Measurements from ENCODE around the gene SUPT7L.
A peak's percentile ranks its signal among the peaks of the same experiment; 100 is the strongest.
"Not testable (repeated sequence)": the region's sequence is repeated elsewhere in the genome, so short reads cannot be mapped to it uniquely, and the experiment has no call there.

The SUPT7L gene

DNA sequence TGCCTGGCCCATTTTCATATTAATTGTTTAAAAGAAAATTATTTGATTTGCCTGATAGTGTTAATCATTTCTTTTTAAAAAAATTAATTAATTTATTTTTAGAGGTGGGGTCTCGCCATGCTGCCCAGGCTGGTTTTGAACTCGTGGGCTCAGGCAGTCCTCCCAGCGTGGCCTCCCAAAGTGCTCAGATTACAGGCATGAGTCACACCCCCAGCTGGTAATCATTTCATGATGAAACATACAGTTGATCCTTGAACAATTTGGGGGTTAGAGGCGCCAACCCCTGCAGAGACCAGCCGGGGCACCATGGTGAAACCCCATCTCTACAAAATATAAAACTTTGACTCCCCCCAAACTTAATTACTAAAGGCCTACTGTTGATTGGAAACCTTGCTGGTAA is 26.6 kb downstream of the SUPT7L start:
- peak; percentile 38 for DNase-seq (ENCODE audit: low spot score)

GRCh38 chr2:27634291-27634690 is 29.1 kb downstream of the SUPT7L start:
- no peak for DNase-seq (ENCODE audit: low spot score)

- not testable (repeated sequence) for DNase-seq (ENCODE audit: low spot score)
Observed at GRCh38 chr2:27630257-27630656, 33.2 kb downstream of the SUPT7L start.

- peak; percentile 97 for DNase-seq (ENCODE audit: low spot score)
Observed at GRCh38 chr2:27628767-27629709, 34.4 kb downstream of the SUPT7L start, which contains the start of the genes CCDC121 and GPN1. Gene CCDC121 (minus strand): TSS chr2:27629012. CDS start chr2:27627799, 1,213 bp downstream. Gene GPN1 (plus strand): TSS chr2:27629050. CDS start chr2:27629059, 9 bp downstream.

DNA sequence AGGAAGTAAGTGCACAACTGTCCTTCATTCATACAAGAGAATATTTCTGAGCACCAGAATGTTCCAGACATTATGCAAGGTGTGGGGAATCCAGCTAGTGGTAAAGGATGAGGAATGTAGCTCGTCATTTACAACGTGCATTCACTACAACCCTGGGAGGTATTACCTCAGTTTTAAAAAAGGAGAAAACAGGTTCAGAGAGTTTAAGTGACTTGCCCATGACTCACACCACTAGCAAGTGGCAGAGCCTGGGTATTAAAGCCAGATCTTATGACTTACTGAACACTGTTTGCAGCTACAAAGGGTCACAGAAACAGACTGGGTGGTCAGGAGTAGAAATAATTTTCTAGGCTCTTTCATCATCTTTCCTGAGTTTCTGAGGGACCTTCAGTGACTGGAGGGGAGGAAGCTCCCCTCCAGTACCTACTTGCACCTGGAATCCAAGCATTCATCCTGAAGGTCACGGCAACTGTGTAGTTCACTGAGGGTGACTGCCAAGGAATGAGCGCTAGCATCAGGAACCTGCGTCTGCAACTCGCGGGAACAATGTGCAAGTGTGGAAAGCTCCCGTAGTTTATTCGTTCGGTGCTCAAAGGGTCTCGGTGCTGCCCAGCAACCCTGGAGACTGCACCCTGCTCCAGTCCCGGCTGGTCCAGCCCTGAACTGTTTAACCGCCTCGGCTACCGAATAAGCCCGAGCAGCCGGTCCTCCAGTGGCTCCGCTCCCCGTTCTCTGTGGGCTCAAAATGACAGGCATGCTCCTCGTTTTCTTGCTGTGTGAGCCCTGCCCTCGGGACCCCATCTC is 35.2 kb downstream of the SUPT7L start:
- DNase-seq (ENCODE audit: low spot score), result peak; percentile 92

GRCh38 chr2:27626921-27627320 is 36.5 kb downstream of the SUPT7L start:
- not testable (repeated sequence) for DNase-seq (ENCODE audit: low spot score)

DNA sequence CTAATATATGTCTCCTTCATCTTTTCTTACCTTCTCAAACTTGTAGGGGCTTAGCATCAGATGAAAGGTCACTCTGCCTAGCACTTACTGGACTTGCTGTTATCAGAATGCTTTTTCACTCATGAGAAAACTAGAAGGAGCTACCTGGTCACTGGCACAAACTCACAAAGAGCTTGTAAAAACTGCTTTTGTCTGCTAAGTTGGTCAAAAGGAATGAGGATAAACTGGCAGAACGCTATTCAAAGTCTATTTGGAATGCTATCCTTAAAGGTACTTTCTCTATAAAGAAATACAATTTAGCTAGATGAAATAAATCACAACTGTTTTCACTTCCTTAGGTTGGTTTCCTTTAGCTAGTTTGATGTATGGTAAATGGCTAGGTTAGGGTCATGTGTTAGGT is 37.1 kb downstream of the SUPT7L start:
- DNase-seq (ENCODE audit: low spot score), result not testable (repeated sequence)

GRCh38 chr2:27624943-27625342 is 38.5 kb downstream of the SUPT7L start:
- no peak for DNase-seq (ENCODE audit: low spot score)

GRCh38 chr2:27622921-27623384 is 40.5 kb downstream of the SUPT7L start:
- DNase-seq (ENCODE audit: low spot score), result peak; percentile 40

DNA sequence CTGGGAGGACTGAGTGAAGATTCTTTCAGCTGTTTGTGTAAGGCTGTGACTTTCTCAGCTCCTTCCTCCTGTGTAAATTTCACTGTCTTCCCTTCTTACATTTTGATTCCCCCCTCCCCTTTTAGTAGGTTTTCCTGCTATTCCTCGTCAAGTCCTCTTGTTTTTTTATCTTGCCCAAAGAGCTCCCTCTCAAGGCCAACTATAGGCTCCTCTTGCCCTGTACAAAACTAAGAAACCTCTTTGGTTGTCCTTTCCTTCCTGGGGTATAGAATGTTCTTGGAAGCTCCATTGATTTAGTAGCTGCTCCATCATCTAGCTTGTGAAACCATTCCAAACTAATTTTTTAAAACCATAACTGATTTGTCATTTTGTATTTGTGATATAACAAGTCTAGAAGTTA is 41.9 kb downstream of the SUPT7L start:
- DNase-seq (ENCODE audit: low spot score), result no peak

DNA sequence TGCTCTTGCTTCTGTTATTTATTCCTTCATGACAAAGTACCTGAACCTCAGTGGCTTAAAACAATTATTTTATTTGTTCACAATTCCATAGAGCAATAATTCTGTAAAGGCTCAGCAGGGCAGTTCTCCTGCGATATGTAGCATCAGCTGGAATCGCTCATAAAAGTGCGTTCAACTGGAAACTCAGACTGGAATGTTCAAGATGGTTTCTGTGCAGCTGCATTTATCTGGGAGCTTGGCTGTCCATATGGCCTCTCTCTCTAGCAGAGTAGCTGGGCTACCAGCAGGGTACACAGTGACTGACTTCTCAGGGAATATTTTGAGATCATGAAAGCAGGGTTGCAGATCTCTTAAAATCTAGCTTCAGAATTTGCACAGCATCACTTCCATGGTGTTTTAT is 48.1 kb downstream of the SUPT7L start:
- DNase-seq (ENCODE audit: low spot score), result no peak

- no peak for DNase-seq (ENCODE audit: low spot score)
Observed at GRCh38 chr2:27613985-27614384, 49.4 kb downstream of the SUPT7L start.

GRCh38 chr2:27606611-27607010 is 56.8 kb downstream of the SUPT7L start:
- DNase-seq (ENCODE audit: low spot score), result no peak

All from RKO (cell line).